HUES48 (cell line): ENCODE results near the gene SFTA2.

ENCODE experiments used
- H3K27ac ChIP-seq: one replicate; pipeline ENCODE4 v1.7.0; 2013; ENCODE audit warnings: low read depth, low read length, inconsistent platforms
- H3K27me3 ChIP-seq: 2 replicates; pipeline ENCODE4 v1.6.1; 2013; ENCODE audit warnings: mild to moderate bottlenecking, low read length; ENCODE audit not compliant: control insufficient read depth, insufficient read depth
- H3K36me3 ChIP-seq: 2 replicates; pipeline ENCODE4 v1.6.1; 2013; ENCODE audit warnings: low read length; ENCODE audit not compliant: control insufficient read depth, insufficient read depth
- H3K4me1 ChIP-seq: 2 replicates; pipeline ENCODE4 v1.6.1; 2013; ENCODE audit warnings: mild to moderate bottlenecking, low read length; ENCODE audit not compliant: control insufficient read depth, insufficient read depth
- H3K4me3 ChIP-seq: 2 replicates; pipeline ENCODE4 v1.5.1; 2013; ENCODE audit warnings: mild to moderate bottlenecking, low read depth, low read length
- H3K9ac ChIP-seq: 2 replicates; pipeline ENCODE4 v1.6.1; 2013; ENCODE audit warnings: mild to moderate bottlenecking, low read depth, low read length, moderate library complexity
- H3K9me3 ChIP-seq: 2 replicates; pipeline ENCODE4 v1.6.1; 2013; ENCODE audit warnings: low read length; ENCODE audit not compliant: control insufficient read depth, insufficient read depth

The SFTA2 gene

GRCh38 chr6:30962716-30963115 lies 30.7 kb upstream of the SFTA2 start:
- Histone ChIP-seq H3K27me3 (peaks cover 2% of the 10 kb centered on the region; the same call in 1 of the 2 replicates), H3K4me3 (no peak overlapping the region), H3K9ac (no peak overlapping the region), H3K4me1 (no peaks in the 10 kb centered on the region), H3K27ac (no peak overlapping the region), H3K36me3 (no peaks in the 10 kb centered on the region), H3K9me3 (no peaks in the 10 kb centered on the region)

GRCh38 chr6:30960907-30961673 lies 29.1 kb upstream of the SFTA2 start:
- Histone ChIP-seq H3K9me3 (no peaks in the 10 kb centered on the region), H3K27ac (no peak overlapping the region), H3K27me3 (peaks cover 18% of the 10 kb centered on the region), H3K9ac (no peak overlapping the region), H3K36me3 (no peaks in the 10 kb centered on the region), H3K4me3 (no peak overlapping the region), H3K4me1 (peaks cover 3% of the 10 kb centered on the region)

GRCh38 chr6:30957716-30958115 lies 25.7 kb upstream of the SFTA2 start:
- H3K27ac ChIP-seq, result no peak overlapping the region
- no peaks in the 10 kb centered on the region for H3K9me3 ChIP-seq
- no peak overlapping the region for H3K9ac ChIP-seq
- H3K4me1 ChIP-seq, result peaks cover 6% of the 10 kb centered on the region
- H3K27me3 ChIP-seq, result peaks cover 42% of the 10 kb centered on the region
- H3K36me3 ChIP-seq, result no peaks in the 10 kb centered on the region
- no peak overlapping the region for H3K4me3 ChIP-seq

DNA sequence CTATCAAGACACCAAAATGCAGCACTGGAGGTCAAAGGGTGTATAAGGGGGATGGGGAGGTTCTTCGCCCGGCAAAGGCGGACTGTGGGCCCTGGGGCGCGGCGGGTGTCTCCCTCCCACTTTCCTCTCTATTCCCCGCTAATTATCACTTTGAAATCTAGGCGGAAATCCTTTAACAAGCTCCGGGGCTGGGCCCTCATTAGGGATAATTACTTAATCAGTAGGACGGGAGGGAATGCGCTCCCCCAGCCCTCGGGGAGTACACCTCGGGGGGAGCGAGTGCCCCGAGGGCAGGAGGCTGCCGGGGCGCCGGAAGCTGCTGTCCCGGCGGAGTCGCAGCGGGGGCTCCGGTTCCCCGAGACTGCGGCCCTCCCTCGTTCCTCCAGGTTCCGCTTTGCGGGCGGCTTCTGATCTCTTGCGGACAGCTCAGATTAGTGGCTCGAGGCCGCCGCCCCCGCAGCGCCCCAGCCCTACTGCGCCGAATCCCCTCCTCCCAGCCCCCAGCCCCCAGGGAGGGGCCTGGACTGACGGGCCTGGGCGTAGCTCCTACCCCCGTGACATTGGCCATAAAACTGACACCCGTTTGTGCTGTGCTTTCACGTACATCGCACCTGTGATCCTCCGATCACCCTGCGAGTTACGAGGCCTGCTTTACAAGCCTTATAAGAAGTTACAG lies 23.5 kb upstream of the SFTA2 start:
- Histone ChIP-seq H3K27ac (peak overlapping the region; percentile 34), H3K36me3 (no peaks in the 10 kb centered on the region), H3K27me3 (peaks cover 42% of the 10 kb centered on the region), H3K9me3 (no peaks in the 10 kb centered on the region), H3K9ac (peak overlapping the region; percentile 34; the same call in 1 of the 2 replicates), H3K4me1 (peaks cover 6% of the 10 kb centered on the region), H3K4me3 (peak overlapping the region; percentile 63)

DNA sequence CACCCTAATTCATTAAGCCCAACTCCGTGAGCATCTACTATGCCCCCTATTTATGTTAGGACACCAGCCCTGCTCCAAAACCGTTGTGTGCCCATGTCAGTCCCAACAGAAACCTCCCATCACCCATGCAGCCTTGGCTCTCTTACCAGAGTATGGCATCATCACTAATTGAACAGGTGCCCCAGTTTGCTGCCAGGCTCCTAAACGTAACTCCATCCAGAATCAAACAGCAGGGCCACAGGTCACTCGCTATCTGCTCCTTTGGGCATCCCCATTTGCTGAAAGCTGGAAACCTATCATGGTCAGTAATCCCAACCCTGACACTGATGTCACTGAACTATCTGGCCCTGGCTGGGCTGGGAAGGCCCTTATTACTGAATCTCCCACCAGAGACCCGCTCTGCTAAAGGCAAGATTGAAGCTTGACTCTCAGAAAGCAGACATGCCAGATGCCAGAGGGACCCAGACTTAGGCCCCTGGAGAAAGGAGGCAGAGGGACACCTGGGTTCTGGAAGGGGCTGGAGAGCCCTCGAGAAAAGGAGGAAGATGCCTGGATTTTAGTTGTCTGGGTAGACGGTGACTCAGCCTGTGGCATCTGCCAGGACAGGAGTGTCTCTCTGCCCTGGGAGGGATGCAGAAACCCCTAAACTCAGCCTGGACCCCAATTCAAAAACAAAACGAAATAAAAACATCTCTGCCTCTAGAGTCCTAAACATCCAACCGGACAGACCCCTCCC lies 22.8 kb upstream of the SFTA2 start:
- Histone ChIP-seq H3K4me3 (peak overlapping the region; percentile 63), H3K4me1 (peaks cover 6% of the 10 kb centered on the region), H3K9me3 (no peaks in the 10 kb centered on the region), H3K36me3 (no peaks in the 10 kb centered on the region), H3K27me3 (peaks cover 42% of the 10 kb centered on the region), H3K9ac (no peak overlapping the region), H3K27ac (peak overlapping the region; percentile 34)

DNA sequence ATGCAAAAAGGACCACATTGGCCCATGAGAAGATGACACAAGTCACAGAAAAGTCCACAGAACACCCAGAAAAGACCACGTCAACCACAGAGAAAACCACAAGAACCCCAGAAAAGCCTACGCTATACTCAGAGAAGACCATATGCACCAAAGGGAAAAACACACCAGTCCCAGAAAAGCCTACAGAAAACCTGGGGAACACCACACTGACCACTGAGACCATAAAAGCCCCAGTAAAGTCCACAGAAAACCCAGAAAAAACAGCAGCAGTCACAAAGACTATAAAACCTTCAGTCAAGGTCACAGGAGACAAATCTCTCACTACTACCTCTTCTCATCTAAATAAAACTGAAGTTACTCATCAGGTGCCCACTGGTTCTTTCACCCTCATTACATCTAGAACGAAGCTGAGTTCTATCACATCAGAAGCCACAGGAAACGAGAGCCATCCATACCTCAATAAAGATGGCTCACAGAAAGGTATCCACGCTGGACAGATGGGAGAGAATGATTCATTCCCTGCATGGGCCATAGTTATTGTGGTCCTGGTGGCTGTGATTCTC lies 20.0 kb upstream of the SFTA2 start:
- no peaks in the 10 kb centered on the region for H3K36me3 ChIP-seq
- H3K27me3 ChIP-seq, result peaks cover 33% of the 10 kb centered on the region
- no peaks in the 10 kb centered on the region for H3K9me3 ChIP-seq
- H3K9ac ChIP-seq, result no peak overlapping the region
- H3K4me3 ChIP-seq, result no peak overlapping the region
- H3K4me1 ChIP-seq, result peaks cover 6% of the 10 kb centered on the region
- no peak overlapping the region for H3K27ac ChIP-seq

DNA sequence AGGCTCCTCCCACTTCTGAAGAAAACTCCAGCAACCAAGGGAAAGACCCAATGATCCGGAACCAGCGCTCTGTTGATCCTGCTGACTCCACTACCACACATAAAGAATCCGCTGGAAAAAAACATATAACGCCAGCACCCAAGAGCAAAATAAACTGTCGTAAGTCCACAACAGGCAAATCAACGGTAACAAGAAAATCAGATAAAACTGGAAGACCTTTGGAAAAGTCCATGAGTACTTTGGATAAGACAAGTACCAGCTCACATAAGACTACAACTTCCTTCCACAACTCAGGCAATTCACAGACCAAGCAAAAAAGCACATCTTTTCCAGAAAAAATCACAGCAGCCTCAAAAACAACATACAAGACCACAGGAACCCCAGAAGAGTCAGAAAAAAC lies 16.8 kb upstream of the SFTA2 start:
- H3K4me1 ChIP-seq, result no peaks in the 10 kb centered on the region
- H3K4me3 ChIP-seq, result no peak overlapping the region
- no peaks in the 10 kb centered on the region for H3K36me3 ChIP-seq
- H3K9ac ChIP-seq, result no peak overlapping the region
- no peaks in the 10 kb centered on the region for H3K9me3 ChIP-seq
- H3K27me3 ChIP-seq, result peaks cover 5% of the 10 kb centered on the region; the same call in 1 of the 2 replicates
- no peak overlapping the region for H3K27ac ChIP-seq

DNA sequence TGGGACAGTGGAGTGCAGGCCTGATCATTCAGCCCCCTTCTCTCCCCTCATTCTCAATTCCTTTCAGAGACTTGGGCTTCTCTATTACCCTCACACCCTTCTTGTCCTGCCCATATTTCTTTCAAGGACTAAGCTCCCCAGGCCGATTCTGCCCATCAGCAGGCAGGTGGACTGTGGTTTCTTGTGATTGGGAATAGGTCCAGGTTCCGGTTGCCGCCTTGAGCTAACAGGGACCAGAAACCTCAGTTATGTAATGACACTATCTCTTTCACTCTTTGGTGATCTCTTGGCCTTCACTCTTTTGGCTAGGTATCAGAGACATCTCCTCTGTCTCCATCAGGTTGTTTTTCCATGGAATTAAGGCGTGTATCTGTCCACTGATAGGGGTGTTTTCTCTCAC lies 15.3 kb upstream of the SFTA2 start:
- Histone ChIP-seq H3K9ac (no peak overlapping the region), H3K36me3 (no peaks in the 10 kb centered on the region), H3K4me1 (peaks cover 7% of the 10 kb centered on the region), H3K9me3 (no peaks in the 10 kb centered on the region), H3K27ac (no peak overlapping the region), H3K27me3 (no peaks in the 10 kb centered on the region), H3K4me3 (no peak overlapping the region)

GRCh38 chr6:30945281-30945680 lies 13.3 kb upstream of the SFTA2 start:
- Histone ChIP-seq H3K27ac (no peak overlapping the region), H3K9me3 (no peaks in the 10 kb centered on the region), H3K27me3 (no peaks in the 10 kb centered on the region), H3K36me3 (no peaks in the 10 kb centered on the region), H3K4me3 (no peak overlapping the region), H3K9ac (no peak overlapping the region), H3K4me1 (peaks cover 11% of the 10 kb centered on the region)

- no peaks in the 10 kb centered on the region for H3K27me3 ChIP-seq
- no peak overlapping the region for H3K9ac ChIP-seq
- H3K36me3 ChIP-seq, result no peaks in the 10 kb centered on the region
- peaks cover 11% of the 10 kb centered on the region for H3K4me1 ChIP-seq
- no peak overlapping the region for H3K27ac ChIP-seq
- H3K4me3 ChIP-seq, result no peak overlapping the region
- no peaks in the 10 kb centered on the region for H3K9me3 ChIP-seq
These were observed 12.1 kb upstream of the SFTA2 start for GRCh38 chr6:30944051-30944450.
